NT2/D1 (cell line): Measurements from ENCODE around the gene AQP1.

Experiments
- SUZ12 ChIP-seq: IDR thresholded peaks from 2 replicates; pipeline ENCODE4 v1.6.1; 2011; ENCODE audit not compliant: insufficient read length, insufficient read depth; ENCODE audit errors: extremely low read depth
- YY1 ChIP-seq: IDR thresholded peaks from 2 replicates; pipeline ENCODE4 v1.6.1; 2011; ENCODE audit not compliant: insufficient read length, insufficient read depth
- ZNF274 ChIP-seq: IDR thresholded peaks from 2 replicates; pipeline ENCODE4 v1.6.1; 2011; ENCODE audit warnings: mild to moderate bottlenecking, low read depth, low read length

GRCh38 chr7:30970594-30971094 lies 59.0 kb downstream of the AQP1 start:
- TF ChIP-seq SUZ12: no peak
- no peak for TF ChIP-seq YY1
- no peak for TF ChIP-seq ZNF274
